Measurements from ENCODE around the gene EPS15. TPM values are rescaled to one million over a fixed set of nuclear protein-coding genes. Genes with fewer than 3 reads are reported as not detected.

The EPS15 gene
- total and polyA plus RNA-seq, 9 donors: 20.9 to 84.0 (median 68.4) TPM

DNA sequence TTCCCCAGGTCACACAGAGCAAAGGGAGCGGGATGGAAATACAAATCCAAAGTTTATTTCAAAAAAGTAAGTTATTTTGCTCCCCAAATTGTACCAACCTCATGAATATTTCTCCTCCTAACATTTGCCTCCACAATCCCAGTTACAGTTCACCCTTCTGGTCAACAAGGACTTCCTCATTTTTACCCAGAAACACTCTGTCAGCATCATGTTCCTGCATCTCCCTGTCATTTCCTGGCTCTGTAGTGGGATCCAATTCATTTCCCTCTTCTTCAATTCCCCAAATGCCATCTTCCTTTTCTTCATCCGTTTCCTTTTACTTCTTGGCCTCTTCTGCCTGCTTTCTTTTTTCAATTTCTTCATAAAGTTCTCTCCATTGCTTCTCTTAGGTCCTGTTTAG is 32.0 kb upstream of the EPS15 start:
- WGBS, 3 donors: 75 to 87% (median 83%) methylated on average over 2 of the region's 2 CpGs

DNA sequence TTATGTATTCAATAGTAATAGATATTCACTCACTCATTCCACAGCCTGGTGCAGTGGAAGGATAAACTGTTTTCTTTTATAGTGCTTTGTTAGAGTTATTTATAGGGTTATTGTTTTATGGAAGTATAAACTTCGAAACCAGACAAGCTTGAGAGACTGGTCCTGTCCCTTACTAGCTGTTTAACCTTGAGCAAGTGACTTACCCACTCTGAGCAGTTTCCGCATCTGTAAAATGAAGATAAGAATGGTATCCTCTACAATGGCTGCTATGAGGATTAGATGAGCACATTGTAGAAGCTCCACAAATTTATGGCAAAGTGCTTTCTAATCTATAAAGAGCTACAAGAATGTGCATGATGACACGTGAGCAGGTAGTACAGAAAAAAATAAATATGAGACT is 30.8 kb upstream of the EPS15 start:
- 84 to 87% (median 85%) methylated on average over 3 of the region's 3 CpGs for WGBS, 3 donors
- Histone ChIP-seq H3K4me3 (no peak overlapping the region), H3K36me3 (no peaks in the 10 kb centered on the region), H3K27me3 (no peaks in the 10 kb centered on the region), H3K4me1 (ENCODE audit: insufficient read depth) (no peaks in the 10 kb centered on the region), H3K9me3 (no peaks in the 10 kb centered on the region), H3K27ac (no peak overlapping the region)
- no peak for DNase-seq
- no peak for TF ChIP-seq EP300 (IDR thresholded peaks at IDR 0.05)
- TF ChIP-seq, protein P1, sequence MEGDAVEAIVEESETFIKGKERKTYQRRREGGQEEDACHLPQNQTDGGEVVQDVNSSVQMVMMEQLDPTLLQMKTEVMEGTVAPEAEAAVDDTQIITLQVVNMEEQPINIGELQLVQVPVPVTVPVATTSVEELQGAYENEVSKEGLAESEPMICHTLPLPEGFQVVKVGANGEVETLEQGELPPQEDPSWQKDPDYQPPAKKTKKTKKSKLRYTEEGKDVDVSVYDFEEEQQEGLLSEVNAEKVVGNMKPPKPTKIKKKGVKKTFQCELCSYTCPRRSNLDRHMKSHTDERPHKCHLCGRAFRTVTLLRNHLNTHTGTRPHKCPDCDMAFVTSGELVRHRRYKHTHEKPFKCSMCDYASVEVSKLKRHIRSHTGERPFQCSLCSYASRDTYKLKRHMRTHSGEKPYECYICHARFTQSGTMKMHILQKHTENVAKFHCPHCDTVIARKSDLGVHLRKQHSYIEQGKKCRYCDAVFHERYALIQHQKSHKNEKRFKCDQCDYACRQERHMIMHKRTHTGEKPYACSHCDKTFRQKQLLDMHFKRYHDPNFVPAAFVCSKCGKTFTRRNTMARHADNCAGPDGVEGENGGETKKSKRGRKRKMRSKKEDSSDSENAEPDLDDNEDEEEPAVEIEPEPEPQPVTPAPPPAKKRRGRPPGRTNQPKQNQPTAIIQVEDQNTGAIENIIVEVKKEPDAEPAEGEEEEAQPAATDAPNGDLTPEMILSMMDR (IDR thresholded peaks at IDR 0.05): no peak
- intact Hi-C loops (cut with DNase I): loop anchor here in 1 of 4 donors (5.0 kb wide), 1 partner anchor 667 kb away; no protein-coding TSS in a partner anchor

More for the DNA sequence above, 32.0 kb upstream of the EPS15 start:
- Histone ChIP-seq H3K27ac (no peak overlapping the region), H3K4me1 (ENCODE audit: insufficient read depth) (no peaks in the 10 kb centered on the region), H3K9me3 (no peaks in the 10 kb centered on the region), H3K27me3 (no peaks in the 10 kb centered on the region), H3K4me3 (no peak overlapping the region), H3K36me3 (no peaks in the 10 kb centered on the region)
- no peak for DNase-seq
- intact Hi-C loops (cut with DNase I): no loop called here
- TF ChIP-seq EP300 (IDR thresholded peaks at IDR 0.05): no peak
- TF ChIP-seq, protein P1 (IDR thresholded peaks at IDR 0.05): no peak
- no peak for TF ChIP-seq POLR2A (IDR thresholded peaks at IDR 0.05)

- no peak for DNase-seq
- H3K36me3 ChIP-seq: no peaks in the 10 kb centered on the region
- no peak overlapping the region for H3K27ac ChIP-seq
- H3K27me3 ChIP-seq: no peaks in the 10 kb centered on the region
- no peaks in the 10 kb centered on the region for H3K4me1 ChIP-seq (ENCODE audit: insufficient read depth)
- 64 to 75% (median 65%) methylated on average over 3 of the region's 3 CpGs for WGBS, 3 donors
- H3K9me3 ChIP-seq: no peaks in the 10 kb centered on the region
- intact Hi-C loops (cut with DNase I): loop anchor here in 1 of 4 donors (5.0 kb wide), 1 partner anchor 668 kb away; no protein-coding TSS in a partner anchor
- no peak overlapping the region for H3K4me3 ChIP-seq
- TF ChIP-seq EP300 (IDR thresholded peaks at IDR 0.05): no peak
- no peak for TF ChIP-seq POLR2A (IDR thresholded peaks at IDR 0.05)
- TF ChIP-seq, protein P1 (IDR thresholded peaks at IDR 0.05): no peak
Observed at GRCh38 chr1:51549016-51549619, 30.1 kb upstream of the EPS15 start.

- Histone ChIP-seq H3K27me3 (no peaks in the 10 kb centered on the region), H3K27ac (no peak overlapping the region), H3K4me3 (no peak overlapping the region), H3K9me3 (no peaks in the 10 kb centered on the region), H3K36me3 (no peaks in the 10 kb centered on the region), H3K4me1 (ENCODE audit: insufficient read depth) (no peaks in the 10 kb centered on the region)
- DNase-seq: no peak
- intact Hi-C loops (cut with DNase I): no loop called here
- 93 to 94% (median 93%) methylated on average over 2 of the region's 2 CpGs for WGBS, 3 donors
- TF ChIP-seq, protein P1 (IDR thresholded peaks at IDR 0.05): no peak
- TF ChIP-seq EP300 (IDR thresholded peaks at IDR 0.05): no peak
Observed at GRCh38 chr1:51543858-51544257, 24.8 kb upstream of the EPS15 start.

Data from ovary (tissue), 9 donors.